ENCODE data around the gene DUSP15. TPM values are rescaled to one million over a fixed set of nuclear protein-coding genes. Genes with fewer than 3 reads are reported as not detected.

The DUSP15 gene
- total and polyA plus RNA-seq, 2 of the 8 experiments (the other 6 are each of a cell fraction or from before 2014, with no cell fraction given) = 0.91 to 3.2 TPM

DNA sequence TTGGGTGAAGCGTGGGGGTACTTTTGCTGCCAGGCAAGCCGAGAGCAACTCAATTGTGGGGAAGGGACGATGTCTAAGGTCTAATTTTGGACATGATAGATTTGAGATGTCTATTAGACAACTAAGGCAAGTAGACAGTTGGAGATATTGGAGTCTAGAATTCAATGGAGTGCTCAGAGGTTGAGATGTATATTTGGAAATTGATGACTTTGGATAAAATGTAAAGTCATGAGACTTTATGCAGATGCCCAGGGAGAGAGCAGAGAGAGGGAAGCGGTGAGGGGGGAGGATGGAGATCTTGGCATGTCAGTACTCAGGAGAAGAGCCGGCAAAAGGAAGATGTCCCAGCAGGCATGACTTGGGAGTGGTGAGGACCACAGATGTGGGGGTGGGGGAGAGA lies 44.3 kb downstream of the DUSP15 start:
- Histone ChIP-seq H3K4me3 (ENCODE audit: extremely low read depth in 1 of 4, insufficient read depth in 2 of 4, low read depth in 3 of 4, low read length in 4 of 4) (no peak overlapping the region), H3K9ac (replicated peaks in 1 of 4; ENCODE audit: extremely low read depth in 1 of 4, low read depth in 3 of 4, low read length in 3 of 4) (no peak overlapping the region; a peak in 2 of 7 replicates), H3K56ac (replicated peaks; ENCODE audit: insufficient read length, low read depth, low read length) (no peak overlapping the region), H4K20me1 (replicated peaks in 1 of 2; ENCODE audit: control insufficient read depth in 1 of 2, insufficient read depth in 2 of 2, low read length in 2 of 2) (no peaks in the 10 kb centered on the region), H3K9me3 (ENCODE audit: insufficient read depth in 2 of 2, low read depth in 1 of 2, low read length in 1 of 2) (no peaks in the 10 kb centered on the region), H4K91ac (replicated peaks; ENCODE audit: insufficient read length, low read length) (no peak overlapping the region), H2BK12ac (ENCODE audit: low read depth, low read length) (no peak overlapping the region), H4K5ac (ENCODE audit: insufficient read length, low read depth, low read length) (no peak overlapping the region), H3K36me3 (ENCODE audit: control insufficient read depth in 2 of 4, insufficient read depth in 4 of 4, low read length in 3 of 4) (no peaks in the 10 kb centered on the region; a peak in 1 of 8 replicates), H2BK15ac (ENCODE audit: low read length) (no peak overlapping the region), H2BK5ac (ENCODE audit: low read depth, low read length) (no peak overlapping the region), H3K23me2 (ENCODE audit: low read depth, low read length) (no peaks in the 10 kb centered on the region), H3K14ac (ENCODE audit: insufficient read length) (no peak overlapping the region), H4K8ac (ENCODE audit: extremely low read depth, insufficient read depth, low read length) (no peak overlapping the region), H3K79me1 (ENCODE audit: low read depth, low read length) (no peaks in the 10 kb centered on the region), H3K23ac (ENCODE audit: insufficient read length) (no peak overlapping the region), H3K18ac (ENCODE audit: extremely low read depth, low read length) (no peak overlapping the region), H2BK20ac (ENCODE audit: low read length) (no peak overlapping the region), H2AFZ (ENCODE audit: low read length) (no peak overlapping the region), H2BK120ac (replicated peaks; ENCODE audit: low read depth, low read length) (no peak overlapping the region), H3K4me1 (replicated peaks in 1 of 4; ENCODE audit: control insufficient read depth in 3 of 4, insufficient read depth in 4 of 4, low read length in 3 of 4) (peaks cover 0 to 6% (median 2%) of the 10 kb centered on the region in 4 experiments; a peak in 4 of 7 replicates), H3K27me3 (replicated peaks in 1 of 4; ENCODE audit: control insufficient read depth in 3 of 4, extremely low read depth in 1 of 4, insufficient read depth in 3 of 4, low read length in 3 of 4) (no peaks in the 10 kb centered on the region), H2AK5ac (ENCODE audit: low read depth, low read length) (no peak overlapping the region), H3K79me2 (ENCODE audit: control insufficient read depth in 1 of 2, insufficient read depth in 2 of 2, low read length in 2 of 2) (no peaks in the 10 kb centered on the region), H3K4ac (replicated peaks; ENCODE audit: insufficient read length, low read depth, low read length) (no peak overlapping the region), H3K27ac (ENCODE audit: low read depth, low read length) (no peak overlapping the region), H3K4me2 (ENCODE audit: insufficient read depth in 1 of 2, low read depth in 2 of 2, low read length in 2 of 2) (no peak overlapping the region)
- DNase-seq (ENCODE audit: low read depth in 1 of 2, low spot score in 2 of 2) = no peak
- WGBS, 2 experiments (ENCODE audit: extremely low coverage in 1 of 2, insufficient coverage in 1 of 2, insufficient read length in 1 of 2, insufficient replicate concordance in 2 of 2, low coverage in 1 of 2, low lambda C conversion rate in 2 of 2, missing lambda C conversion rate in 1 of 2) = 85% methylated on average over 5 of the region's 5 CpGs; no CpG with 5 or more reads in 1 of the 2 experiments
- ChIA-PET CTCF (ENCODE audit: partially characterized antibody) (interaction anchor here (0.9 to 6.6 kb wide), 4 partner anchors 9 to 200 kb away, joined by 3 to 73 read pairs (median 34); partner anchors contain the start of gene FOXS1), POLR2A (ENCODE audit: partially characterized antibody) (interaction anchor here (0.6 kb wide), 2 partner anchors 248 to 270 kb away, joined by 3 to 4 read pairs; no protein-coding TSS in a partner anchor)
- no peak for FAIRE-seq
- TF ChIP-seq CTBP2 (IDR thresholded peaks at IDR 0.05; ENCODE audit: borderline replicate concordance, insufficient read depth, insufficient read length, low read length) (no peak), POLR2A (IDR thresholded peaks at IDR 0.05; ENCODE audit: control extremely low read depth in 1 of 2, low read depth in 2 of 2, low read length in 2 of 2) (no peak), BRCA1 (IDR thresholded peaks at IDR 0.05; ENCODE audit: low read depth, low read length) (no peak), JUND (IDR thresholded peaks at IDR 0.05; ENCODE audit: low read length) (no peak), HDAC2 (IDR thresholded peaks at IDR 0.05; ENCODE audit: borderline replicate concordance in 1 of 2, low read depth in 2 of 2, low read length in 2 of 2) (no peak), RAD21 (IDR thresholded peaks at IDR 0.05 in 1 of 2, conservative IDR thresholded peaks at IDR 0.05 in 1 of 2; ENCODE audit: low read depth in 2 of 2, low read length in 2 of 2) (no peak), BACH1 (IDR thresholded peaks at IDR 0.05; ENCODE audit: low read length) (no peak), TCF12 (IDR thresholded peaks at IDR 0.05; ENCODE audit: low read depth, low read length) (no peak), RBBP5 (IDR thresholded peaks at IDR 0.05; ENCODE audit: borderline replicate concordance, low read depth, low read length) (no peak), SUZ12 (IDR thresholded peaks at IDR 0.05; ENCODE audit: low read length) (no peak), CHD2 (IDR thresholded peaks at IDR 0.05; ENCODE audit: low read length) (no peak), TEAD4 (IDR thresholded peaks at IDR 0.05; ENCODE audit: low read depth, low read length) (no peak), USF2 (IDR thresholded peaks at IDR 0.05; ENCODE audit: low read length) (no peak), SIRT6 (IDR thresholded peaks at IDR 0.05; ENCODE audit: low read length) (no peak)

All from H1 (cell line).